Skeletal muscle tissue (tissue), 4 donors: ENCODE measurements around the gene ADGRG3. TPM values are rescaled to one million over a fixed set of nuclear protein-coding genes. Genes with fewer than 3 reads are reported as not detected.
A peak's percentile ranks its signal among the peaks of the same experiment; 100 is the strongest.

Experiments used
- H3K27ac ChIP-seq: one replicate; pipeline ENCODE4 v1.7.0; 2013; ENCODE audit warnings: mild to moderate bottlenecking, low read depth, low read length, inconsistent platforms
- H3K27me3 ChIP-seq, 3 donors: one replicate each; pipeline ENCODE4 v1.7.0; 2013; ENCODE audit warnings: low read length in 3 of 3; ENCODE audit not compliant: control insufficient read depth in 3 of 3, insufficient read depth in 3 of 3
- H3K36me3 ChIP-seq, 3 donors: one replicate each; pipeline ENCODE4 v1.7.0; 2013; ENCODE audit warnings: low read length in 3 of 3; ENCODE audit not compliant: control insufficient read depth in 3 of 3, insufficient read depth in 3 of 3
- H3K4me1 ChIP-seq, 3 donors: one replicate each; pipeline ENCODE4 v1.7.0; 2013; ENCODE audit warnings: low read length in 3 of 3, mild to moderate bottlenecking in 3 of 3; ENCODE audit not compliant: control insufficient read depth in 3 of 3, insufficient read depth in 3 of 3
- H3K4me3 ChIP-seq, 3 donors: one replicate each; pipeline ENCODE4 v1.7.0; 2013; ENCODE audit warnings: low read length in 3 of 3
- H3K9ac ChIP-seq, 3 donors: one replicate each; pipeline ENCODE4 v1.7.0; 2013; ENCODE audit warnings: low read length in 3 of 3, mild to moderate bottlenecking in 3 of 3, moderate library complexity in 2 of 3, low read depth in 1 of 3
- H3K9me3 ChIP-seq, 3 donors: one replicate each; pipeline ENCODE4 v1.7.0; 2013; ENCODE audit warnings: low read length in 3 of 3; ENCODE audit not compliant: control insufficient read depth in 3 of 3
- total RNA-seq: library from RNA; depleted of rRNA; stranded (reverse); fragments of >200 nt; gene quantifications from one replicate; pipeline ENCODE4 v1.2.3, GENCODE V29; 2014
- donor health status: Osteomylitis.

ADGRG3 gene
- total RNA-seq, 1 donor from 2014 or later, result 0.52 TPM

- Histone ChIP-seq H3K27ac (no peak overlapping the region), H3K27me3 (peaks cover 23 to 54% (median 53%) of the 10 kb centered on the region in 3 donors), H3K4me1 (peaks cover 12 to 50% (median 32%) of the 10 kb centered on the region in 3 donors), H3K4me3 (no peak overlapping the region), H3K9ac (no peak overlapping the region), H3K36me3 (no peaks in the 10 kb centered on the region), H3K9me3 (no peaks in the 10 kb centered on the region)
Measured at GRCh38 chr16:57632568-57632967, 35.5 kb upstream of the ADGRG3 start.

- Histone ChIP-seq H3K9me3 (no peaks in the 10 kb centered on the region), H3K36me3 (no peaks in the 10 kb centered on the region), H3K4me1 (peaks cover 14 to 49% (median 26%) of the 10 kb centered on the region in 3 donors), H3K9ac (no peak overlapping the region), H3K27me3 (peaks cover 14 to 47% (median 46%) of the 10 kb centered on the region in 3 donors), H3K4me3 (no peak overlapping the region), H3K27ac (peak overlapping the region; percentile 30)
Measured at GRCh38 chr16:57633383-57634064, 34.6 kb upstream of the ADGRG3 start.

- Histone ChIP-seq H3K36me3 (no peaks in the 10 kb centered on the region), H3K9ac (no peak overlapping the region), H3K4me1 (peaks cover 16 to 48% (median 25%) of the 10 kb centered on the region in 3 donors), H3K27ac (peak overlapping the region; percentile 30), H3K27me3 (peaks cover 7 to 43% (median 42%) of the 10 kb centered on the region in 3 donors), H3K9me3 (no peaks in the 10 kb centered on the region), H3K4me3 (no peak overlapping the region)
Measured at GRCh38 chr16:57634171-57634570, 33.9 kb upstream of the ADGRG3 start.

GRCh38 chr16:57635266-57636097 is 32.6 kb upstream of the ADGRG3 start:
- Histone ChIP-seq H3K9ac (no peak overlapping the region), H3K27ac (no peak overlapping the region), H3K27me3 (peaks cover 6 to 37% (median 32%) of the 10 kb centered on the region in 3 donors), H3K9me3 (no peaks in the 10 kb centered on the region), H3K4me1 (peaks cover 16 to 49% (median 26%) of the 10 kb centered on the region in 3 donors), H3K4me3 (no peak overlapping the region), H3K36me3 (no peaks in the 10 kb centered on the region)

GRCh38 chr16:57636184-57636583 is 31.9 kb upstream of the ADGRG3 start:
- H3K4me3 ChIP-seq, result no peak overlapping the region
- H3K36me3 ChIP-seq, result no peaks in the 10 kb centered on the region
- H3K27me3 ChIP-seq, result peaks cover 6 to 30% (median 27%) of the 10 kb centered on the region in 3 donors
- H3K4me1 ChIP-seq, result peaks cover 21 to 53% (median 32%) of the 10 kb centered on the region in 3 donors
- H3K27ac ChIP-seq, result peak overlapping the region; percentile 37
- H3K9me3 ChIP-seq, result no peaks in the 10 kb centered on the region
- no peak overlapping the region for H3K9ac ChIP-seq

GRCh38 chr16:57637020-57637419 is 31.1 kb upstream of the ADGRG3 start:
- no peak overlapping the region for H3K4me3 ChIP-seq
- peaks cover 6 to 30% (median 25%) of the 10 kb centered on the region in 3 donors for H3K27me3 ChIP-seq
- H3K4me1 ChIP-seq, result peaks cover 21 to 48% (median 32%) of the 10 kb centered on the region in 3 donors
- H3K36me3 ChIP-seq, result no peaks in the 10 kb centered on the region
- no peak overlapping the region for H3K9ac ChIP-seq
- H3K27ac ChIP-seq, result peak overlapping the region; percentile 37
- H3K9me3 ChIP-seq, result no peaks in the 10 kb centered on the region

GRCh38 chr16:57637424-57637823 is 30.7 kb upstream of the ADGRG3 start:
- Histone ChIP-seq H3K4me3 (no peak overlapping the region), H3K27me3 (peaks cover 6 to 30% (median 25%) of the 10 kb centered on the region in 3 donors), H3K9me3 (no peaks in the 10 kb centered on the region), H3K36me3 (no peaks in the 10 kb centered on the region), H3K27ac (peak overlapping the region; percentile 50), H3K9ac (peak overlapping the region in 1 of 3 donors; percentile 60), H3K4me1 (peaks cover 21 to 46% (median 31%) of the 10 kb centered on the region in 3 donors)

GRCh38 chr16:57637965-57638364 is 30.1 kb upstream of the ADGRG3 start:
- Histone ChIP-seq H3K27ac (peak overlapping the region; percentile 50), H3K27me3 (peaks cover 6 to 30% (median 25%) of the 10 kb centered on the region in 3 donors), H3K36me3 (no peaks in the 10 kb centered on the region), H3K9ac (peak overlapping the region in 1 of 3 donors; percentile 60), H3K9me3 (no peaks in the 10 kb centered on the region), H3K4me3 (no peak overlapping the region), H3K4me1 (peaks cover 21 to 45% (median 27%) of the 10 kb centered on the region in 3 donors)

GRCh38 chr16:57638381-57638780 is 29.7 kb upstream of the ADGRG3 start:
- H3K36me3 ChIP-seq, result no peaks in the 10 kb centered on the region
- no peak overlapping the region for H3K4me3 ChIP-seq
- peaks cover 6 to 30% (median 27%) of the 10 kb centered on the region in 3 donors for H3K27me3 ChIP-seq
- H3K9ac ChIP-seq, result no peak overlapping the region
- peak overlapping the region; percentile 50 for H3K27ac ChIP-seq
- H3K4me1 ChIP-seq, result peaks cover 21 to 42% (median 27%) of the 10 kb centered on the region in 3 donors
- no peaks in the 10 kb centered on the region for H3K9me3 ChIP-seq
